Trophoblast cell (in vitro differentiated cells and primary cell): Measurements from ENCODE around the gene CBX8.

ENCODE experiments used
- DNase-seq, 2 donors: peaks; one replicate each; pipeline ENCODE4 v3.0.0-alpha.2; 2016
- H2AFZ ChIP-seq: 2 replicates; pipeline ENCODE4 v1.6.1; 2013; ENCODE audit warnings: low read length, moderate library complexity, mild to moderate bottlenecking; ENCODE audit not compliant: insufficient read depth, poor library complexity
- H2AK5ac ChIP-seq: 2 replicates; pipeline ENCODE4 v1.6.1; 2013; ENCODE audit warnings: mild to moderate bottlenecking, low read length
- H2BK120ac ChIP-seq: 2 replicates; pipeline ENCODE4 v1.6.1; 2013; ENCODE audit warnings: low read length, mild to moderate bottlenecking, moderate library complexity; ENCODE audit not compliant: insufficient read depth, poor library complexity
- H2BK12ac ChIP-seq: 2 replicates; pipeline ENCODE4 v1.6.1; 2013; ENCODE audit warnings: mild to moderate bottlenecking, low read length, moderate library complexity
- H2BK5ac ChIP-seq: 2 replicates; pipeline ENCODE4 v1.6.1; 2013; ENCODE audit warnings: low read length, low read depth, moderate library complexity, mild to moderate bottlenecking; ENCODE audit not compliant: poor library complexity
- H3K14ac ChIP-seq: 2 replicates; pipeline ENCODE4 v1.6.1; 2013; ENCODE audit warnings: mild to moderate bottlenecking, low read length
- H3K18ac ChIP-seq: 2 replicates; pipeline ENCODE4 v1.6.1; 2013; ENCODE audit warnings: mild to moderate bottlenecking, low read length
- H3K23ac ChIP-seq: 2 replicates; pipeline ENCODE4 v1.6.1; 2013; ENCODE audit warnings: low read length
- H3K27ac ChIP-seq: 2 replicates; pipeline ENCODE4 v1.5.1; 2013; ENCODE audit warnings: low read depth, mild to moderate bottlenecking, inconsistent platforms, low read length, moderate library complexity
- H3K27me3 ChIP-seq: 2 replicates; pipeline ENCODE4 v1.6.1; 2013; ENCODE audit warnings: inconsistent platforms, mild to moderate bottlenecking, low read length, moderate library complexity; ENCODE audit not compliant: insufficient read depth
- H3K36me3 ChIP-seq, 2 experiments: 1 replicate in 1 of 2; 2 replicates in 1 of 2; pipeline ENCODE4 v1.6.1; 2013; ENCODE audit warnings: low read length in 2 of 2, mild to moderate bottlenecking in 2 of 2, moderate library complexity in 1 of 2; ENCODE audit not compliant: insufficient read depth in 2 of 2, control insufficient read depth in 1 of 2
- H3K4ac ChIP-seq: 2 replicates; pipeline ENCODE4 v1.6.1; 2013; ENCODE audit warnings: low read depth, mild to moderate bottlenecking, low read length, moderate library complexity
- H3K4me1 ChIP-seq, 2 experiments: 1 replicate in 1 of 2; 2 replicates in 1 of 2; pipeline ENCODE4 v1.6.1; 2013; ENCODE audit warnings: low read length in 2 of 2, mild to moderate bottlenecking in 2 of 2, moderate library complexity in 1 of 2; ENCODE audit not compliant: insufficient read depth in 2 of 2, control insufficient read depth in 1 of 2
- H3K4me2 ChIP-seq: 2 replicates; pipeline ENCODE4 v1.6.1; 2013; ENCODE audit warnings: inconsistent platforms, mild to moderate bottlenecking, low read length, moderate library complexity
- H3K4me3 ChIP-seq: 2 replicates; pipeline ENCODE4 v1.5.1; 2013; ENCODE audit warnings: mild to moderate bottlenecking, low read depth, low read length, inconsistent platforms
- H3K79me1 ChIP-seq: one replicate; pipeline ENCODE4 v1.6.1; 2013; ENCODE audit warnings: low read length
- H3K79me2 ChIP-seq: 2 replicates; pipeline ENCODE4 v1.6.1; 2013; ENCODE audit warnings: low read length, mild to moderate bottlenecking; ENCODE audit not compliant: control insufficient read depth, insufficient read depth, poor library complexity
- H3K9ac ChIP-seq: 2 replicates; pipeline ENCODE4 v1.6.1; 2013; ENCODE audit warnings: mild to moderate bottlenecking, low read length
- H3K9me3 ChIP-seq: 2 replicates; pipeline ENCODE4 v1.6.1; 2013; ENCODE audit warnings: low read depth, mild to moderate bottlenecking, control low read depth, inconsistent platforms, low read length; ENCODE audit not compliant: insufficient read depth
- H4K12ac ChIP-seq: 2 replicates; pipeline ENCODE4 v1.6.1; 2013; ENCODE audit warnings: low read depth, mild to moderate bottlenecking, low read length, moderate library complexity
- H4K8ac ChIP-seq: 2 replicates; pipeline ENCODE4 v1.6.1; 2013; ENCODE audit warnings: low read depth, mild to moderate bottlenecking, low read length, moderate library complexity
- H4K91ac ChIP-seq: one replicate; pipeline ENCODE4 v1.6.1; 2013; ENCODE audit warnings: low read depth, mild to moderate bottlenecking, low read length, moderate library complexity
- WGBS: extraction: QIAGEN DNeasy Blood & Tissue Kit; methylation state at CpG from one replicate; pipeline ENCODE4 v1.1.7; 2013; ENCODE audit warnings: missing lambda C conversion rate; ENCODE audit not compliant: insufficient read length, insufficient coverage; ENCODE audit errors: extremely low coverage; 5-methylcytosine and 5-hydroxymethylcytosine counted together

Gene CBX8

DNA sequence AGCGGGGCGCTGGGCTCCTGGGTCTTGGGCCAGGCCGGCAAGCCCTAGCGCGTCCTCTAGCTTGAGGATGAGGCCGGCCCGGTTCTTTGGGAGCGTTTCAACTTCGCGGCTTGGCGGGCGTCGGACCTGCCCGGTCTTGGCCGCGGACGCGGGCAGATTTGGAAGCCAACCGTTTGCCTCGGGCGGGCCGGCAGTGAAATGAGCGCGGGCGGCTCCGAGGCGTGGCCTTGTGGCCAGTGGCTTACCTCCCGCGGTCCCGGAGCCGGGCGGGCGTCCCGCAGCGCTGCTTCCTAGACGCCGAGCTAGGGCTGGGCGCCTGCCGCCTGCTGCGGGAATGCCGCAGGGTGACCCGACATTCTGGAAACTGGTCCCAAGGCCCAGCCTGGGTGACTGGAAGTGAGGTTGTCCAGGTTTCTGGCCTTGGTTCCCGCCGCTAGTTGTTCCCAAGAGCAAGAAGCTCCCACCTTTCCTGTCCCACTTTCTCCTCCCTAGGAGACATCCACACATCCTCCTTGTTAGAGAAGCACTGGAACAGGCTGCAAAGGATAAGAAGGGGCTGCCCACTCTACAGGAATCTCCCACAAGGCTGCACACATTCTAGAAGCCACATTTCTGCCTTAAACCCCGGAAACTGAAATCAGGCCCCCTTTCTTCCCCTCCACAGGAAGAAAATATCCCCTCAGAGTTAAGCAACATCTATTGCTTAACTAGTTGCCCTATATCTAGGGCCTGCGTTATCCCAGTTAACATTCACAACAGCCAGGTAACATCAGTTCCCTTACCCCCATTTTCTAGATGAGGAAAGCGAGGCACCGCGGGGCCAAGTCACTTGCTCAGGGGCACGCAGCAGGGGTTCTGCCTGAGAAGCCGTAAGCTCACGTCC, 4.5 kb upstream of the CBX8 start:
- Histone ChIP-seq H3K9me3 (peaks cover 12% of the 10 kb centered on the region), H4K8ac (peak overlapping the region; percentile 19), H4K91ac (no peak overlapping the region), H2AFZ (peak overlapping the region; percentile 59), H3K14ac (no peak overlapping the region), H3K4me2 (peak overlapping the region; percentile 59), H3K18ac (no peak overlapping the region), H3K36me3 (no peaks in the 10 kb centered on the region), H3K4me1 (peaks cover 15 to 24% of the 10 kb centered on the region in 2 experiments), H3K79me2 (peaks cover 3% of the 10 kb centered on the region), H2AK5ac (no peak overlapping the region), H3K79me1 (peaks cover 6% of the 10 kb centered on the region), H3K4ac (no peak overlapping the region), H3K23ac (no peak overlapping the region), H2BK120ac (no peak overlapping the region), H3K27me3 (peaks cover 87% of the 10 kb centered on the region), H2BK5ac (no peak overlapping the region), H3K9ac (no peak overlapping the region), H4K12ac (no peak overlapping the region), H2BK12ac (no peak overlapping the region), H3K4me3 (no peak overlapping the region), H3K27ac (no peak overlapping the region)
- peak in 1 of 2 donors; percentile 38 for DNase-seq
- WGBS: no CpG with 5 or more reads among the region's 52 CpGs

DNA sequence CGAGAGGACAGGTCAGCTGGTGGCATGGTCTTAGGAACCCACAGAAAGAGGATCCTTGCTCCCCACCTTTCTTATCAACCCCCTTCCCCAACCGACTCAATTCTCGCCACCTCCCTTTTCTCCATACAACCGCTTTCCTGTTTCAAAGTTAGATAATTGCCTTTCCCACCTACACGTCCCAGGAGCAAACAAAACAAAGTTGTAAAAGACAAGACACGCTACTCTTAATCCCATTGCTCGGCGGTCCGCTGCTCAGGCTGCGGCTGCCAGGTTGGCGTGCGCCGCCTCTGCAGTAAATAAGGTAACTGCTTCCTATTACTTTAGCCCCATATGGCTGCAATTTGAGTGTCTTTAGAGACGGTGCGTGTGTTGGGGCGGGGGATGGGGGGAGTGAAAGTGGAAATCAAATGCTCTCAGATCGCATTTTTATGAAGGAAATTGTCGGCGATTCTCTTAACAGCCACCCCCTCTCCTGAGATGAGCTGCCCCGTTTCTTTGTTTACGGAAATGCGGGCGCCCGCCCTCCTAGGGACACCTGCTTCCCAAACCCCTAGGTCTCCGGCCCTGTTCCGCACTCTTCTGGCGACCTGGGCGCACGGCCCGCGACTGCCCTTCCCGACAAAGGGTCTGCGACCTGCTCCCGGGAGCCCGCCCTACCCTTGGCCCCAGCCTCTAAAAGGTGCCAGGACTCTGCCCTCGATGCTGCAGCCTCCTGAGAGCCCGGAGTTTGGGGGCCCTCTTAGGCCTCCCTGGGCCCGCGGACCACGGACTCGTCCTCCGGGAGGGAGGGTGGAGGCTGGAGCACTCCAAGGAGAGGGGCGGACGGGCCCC, 3.7 kb upstream of the CBX8 start:
- Histone ChIP-seq H3K27ac (no peak overlapping the region), H2BK12ac (no peak overlapping the region), H3K9ac (no peak overlapping the region), H2AK5ac (no peak overlapping the region), H2BK120ac (no peak overlapping the region), H3K36me3 (no peaks in the 10 kb centered on the region), H3K4ac (no peak overlapping the region), H3K79me2 (peaks cover 3% of the 10 kb centered on the region), H3K4me2 (peak overlapping the region; percentile 59), H3K79me1 (peaks cover 6% of the 10 kb centered on the region), H4K8ac (peak overlapping the region; percentile 19), H3K27me3 (peaks cover 85% of the 10 kb centered on the region), H3K4me3 (no peak overlapping the region), H3K18ac (no peak overlapping the region), H3K14ac (peak overlapping the region; percentile 25), H3K9me3 (peaks cover 13% of the 10 kb centered on the region), H2AFZ (peak overlapping the region; percentile 59), H3K4me1 (peaks cover 18 to 27% of the 10 kb centered on the region in 2 experiments), H2BK5ac (no peak overlapping the region), H4K12ac (no peak overlapping the region), H3K23ac (no peak overlapping the region), H4K91ac (no peak overlapping the region)
- WGBS: no CpG with 5 or more reads among the region's 44 CpGs
- peak in 1 of 2 donors; percentile 57 for DNase-seq

DNA sequence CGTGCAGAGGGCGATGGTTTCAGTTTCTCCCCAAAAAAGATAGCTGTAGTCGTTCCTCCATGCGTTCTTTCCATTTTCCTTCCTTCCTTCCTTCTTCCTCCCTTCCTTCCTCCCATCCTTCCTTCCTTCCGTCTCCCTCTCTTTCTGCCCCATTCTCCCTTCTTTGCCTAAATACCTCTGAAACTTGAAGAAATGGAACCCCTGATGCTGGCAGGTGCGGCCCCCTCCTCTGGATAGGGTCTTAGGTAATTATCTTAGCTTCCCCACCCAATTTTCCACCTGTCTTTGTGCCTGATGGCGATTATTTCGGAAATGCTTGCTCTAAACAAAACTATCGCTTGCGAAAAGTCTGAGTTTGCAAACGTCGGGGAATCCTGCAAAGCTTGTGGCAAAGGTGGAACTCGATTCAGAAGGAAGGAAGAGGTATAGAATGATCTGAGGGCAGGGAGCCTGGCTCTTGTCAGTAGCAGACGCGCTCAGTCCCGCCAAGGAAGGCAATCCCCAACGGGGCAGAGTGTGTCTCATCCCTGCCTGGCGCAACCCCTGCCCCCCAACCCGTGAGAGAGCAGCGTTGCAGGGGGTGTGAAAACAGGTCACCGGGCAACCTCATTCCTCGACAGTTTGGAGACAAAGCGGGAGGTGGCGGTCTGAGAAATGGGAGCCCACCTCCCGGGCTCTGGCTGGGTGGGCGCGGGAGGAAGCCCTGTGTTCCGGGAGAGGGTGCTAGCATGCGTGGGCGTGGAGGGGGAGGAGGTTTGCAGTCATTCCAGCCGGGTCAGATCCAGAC, 2.9 kb upstream of the CBX8 start:
- peaks cover 83% of the 10 kb centered on the region for H3K27me3 ChIP-seq
- H3K4me3 ChIP-seq: no peak overlapping the region
- WGBS: 60% methylated on average over 1 of the region's 31 CpGs
- H2BK12ac ChIP-seq: no peak overlapping the region
- H2AFZ ChIP-seq: no peak overlapping the region
- no peak overlapping the region for H4K12ac ChIP-seq
- H3K4me2 ChIP-seq: no peak overlapping the region
- no peak overlapping the region for H4K8ac ChIP-seq
- H3K23ac ChIP-seq: no peak overlapping the region
- H3K27ac ChIP-seq: no peak overlapping the region
- H2BK5ac ChIP-seq: no peak overlapping the region
- no peak overlapping the region for H2AK5ac ChIP-seq
- peaks cover 18 to 27% of the 10 kb centered on the region in 2 experiments for H3K4me1 ChIP-seq
- H3K18ac ChIP-seq: no peak overlapping the region
- H3K79me2 ChIP-seq: peaks cover 3% of the 10 kb centered on the region
- no peak overlapping the region for H4K91ac ChIP-seq
- no peak for DNase-seq
- H3K79me1 ChIP-seq: peaks cover 6% of the 10 kb centered on the region
- peaks cover 13% of the 10 kb centered on the region for H3K9me3 ChIP-seq
- peaks cover 0 to 6% of the 10 kb centered on the region in 2 experiments for H3K36me3 ChIP-seq
- H3K4ac ChIP-seq: no peak overlapping the region
- no peak overlapping the region for H3K9ac ChIP-seq
- no peak overlapping the region for H3K14ac ChIP-seq
- H2BK120ac ChIP-seq: no peak overlapping the region

DNA sequence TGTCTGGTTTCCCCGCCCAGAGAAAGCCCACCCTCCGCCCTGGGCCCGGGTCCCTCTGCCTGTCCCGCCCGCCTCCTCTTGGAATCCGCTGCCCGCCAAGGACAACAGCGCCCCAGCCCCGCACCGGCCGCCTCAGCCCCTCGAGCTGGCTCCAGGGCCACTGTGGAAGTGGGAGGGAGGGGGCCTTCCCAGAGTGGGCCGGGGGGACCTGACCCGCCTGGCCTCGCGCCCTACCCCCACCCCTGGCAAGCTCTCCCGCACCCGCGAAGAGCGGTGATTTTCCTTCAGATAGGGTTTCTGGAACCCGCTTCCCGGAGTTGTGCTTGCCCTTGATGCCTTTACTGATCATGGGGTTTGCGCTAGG, 2.3 kb upstream of the CBX8 start:
- Histone ChIP-seq H2BK5ac (no peak overlapping the region), H3K18ac (no peak overlapping the region), H2BK12ac (no peak overlapping the region), H2BK120ac (no peak overlapping the region), H3K4me3 (no peak overlapping the region), H2AK5ac (no peak overlapping the region), H3K27ac (no peak overlapping the region), H3K9ac (no peak overlapping the region), H3K4me2 (no peak overlapping the region), H4K8ac (no peak overlapping the region), H3K79me1 (peaks cover 6% of the 10 kb centered on the region), H4K12ac (no peak overlapping the region), H4K91ac (no peak overlapping the region), H3K4me1 (peaks cover 18 to 27% of the 10 kb centered on the region in 2 experiments), H3K36me3 (peaks cover 0 to 6% of the 10 kb centered on the region in 2 experiments), H3K4ac (no peak overlapping the region), H3K27me3 (peaks cover 82% of the 10 kb centered on the region), H3K79me2 (peaks cover 3% of the 10 kb centered on the region), H3K14ac (no peak overlapping the region), H3K9me3 (peaks cover 10% of the 10 kb centered on the region), H2AFZ (no peak overlapping the region), H3K23ac (no peak overlapping the region)
- DNase-seq: no peak
- WGBS: no CpG with 5 or more reads among the region's 23 CpGs
